Inflammatory macrophage treated with lipopolysaccharide for 4 hours (primary cell): ENCODE results near the gene MAPK6.
"Not testable (repeated sequence)": the region's sequence is repeated elsewhere in the genome, so short reads cannot be mapped to it uniquely, and the experiment has no call there.

Experiments used
- DNase-seq: peaks from one replicate; pipeline ENCODE4 v3.0.0-alpha.2; 2020

MAPK6 gene

GRCh38 chr15:52011711-52012144 is 7.3 kb upstream of the MAPK6 start:
- no peak for DNase-seq

GRCh38 chr15:52012210-52012609 is 6.8 kb upstream of the MAPK6 start:
- DNase-seq: no peak

GRCh38 chr15:52013151-52013791 is 5.7 kb upstream of the MAPK6 start:
- peak; percentile 92 for DNase-seq

- peak; percentile 82 for DNase-seq
Observed at GRCh38 chr15:52014616-52015015, 4.4 kb upstream of the MAPK6 start.

GRCh38 chr15:52016316-52016715 is 2.7 kb upstream of the MAPK6 start:
- DNase-seq: peak; percentile 38

- DNase-seq: no peak
Observed at GRCh38 chr15:52018244-52018643, 775 bp upstream of the MAPK6 start.

GRCh38 chr15:52019394-52020220 is 588 bp downstream of the MAPK6 start:
- DNase-seq: peak; percentile 96

- no peak for DNase-seq
Observed at GRCh38 chr15:52020221-52021085, 1.4 kb downstream of the MAPK6 start.

GRCh38 chr15:52021128-52021671 is 2.2 kb downstream of the MAPK6 start:
- DNase-seq: peak; percentile 88

- DNase-seq: no peak
Observed at GRCh38 chr15:52021892-52022540, 3.0 kb downstream of the MAPK6 start.

- DNase-seq: no peak
Observed at GRCh38 chr15:52023169-52023922, 4.3 kb downstream of the MAPK6 start.

GRCh38 chr15:52028431-52029093 is 9.5 kb downstream of the MAPK6 start:
- DNase-seq: no peak

- no peak for DNase-seq
Observed at GRCh38 chr15:52030010-52030409, 11.0 kb downstream of the MAPK6 start.

GRCh38 chr15:52031556-52031955 is 12.5 kb downstream of the MAPK6 start:
- no peak for DNase-seq

GRCh38 chr15:52037889-52038505 is 19.0 kb downstream of the MAPK6 start:
- DNase-seq: no peak

- DNase-seq: peak; percentile 41
Observed at GRCh38 chr15:52039925-52040781, 21.1 kb downstream of the MAPK6 start.

- DNase-seq: no peak
Observed at GRCh38 chr15:52042051-52042851, 23.2 kb downstream of the MAPK6 start.

GRCh38 chr15:52045795-52046298 is 26.8 kb downstream of the MAPK6 start:
- DNase-seq: not testable (repeated sequence)

GRCh38 chr15:52046552-52046951 is 27.5 kb downstream of the MAPK6 start:
- not testable (repeated sequence) for DNase-seq
